SK-N-SH (cell line): ENCODE results near the gene THSD4. TPM values are rescaled to one million over a fixed set of nuclear protein-coding genes. Genes with fewer than 3 reads are reported as not detected.

Experiments used
- CTCF ChIA-PET: fragments of 300-600, 350-600 bp; formaldehyde crosslinking; extraction: SDS; loops from one replicate; lab custom pipeline; 2021; lab: Yijun Ruan, JAX
- POLR2A ChIA-PET: fragments of 350-600 bp; sonication (Branson Sonifier 250); formaldehyde crosslinking; extraction: SDS; loops from one replicate; lab custom pipeline; 2020; ENCODE audit warnings: antibody characterized with exemption, inconsistent platforms; lab: Yijun Ruan, JAX
- DNase-seq: peaks from one replicate; pipeline ENCODE4 v3.0.0; 2012
- H2AFZ ChIP-seq: fragments of 200-600 bp; sonication (generic); 2 replicates; pipeline ENCODE4 v1.8.1; 2016; ENCODE audit warnings: antibody characterized with exemption, mild to moderate bottlenecking, low read depth
- H3F3A ChIP-seq: fragments of 200-600 bp; sonication (generic); replicated peaks from 2 replicates; pipeline ENCODE3; 2016; ENCODE audit warnings: antibody characterized with exemption, mild to moderate bottlenecking; ENCODE audit not compliant: insufficient read depth
- H3K27ac ChIP-seq, 2 experiments: fragments of 200-500 bp in 1 of 2; fragments of 200-600 bp in 1 of 2; sonication (Bioruptor generic) in 1 of 2; sonication (generic), shearing (Covaris generic) in 1 of 2; 2 replicates each; pipeline versions ENCODE4 v1.5.1 to v1.6.1; 2014 to 2016; ENCODE audit warnings: low read depth in 2 of 2, inconsistent platforms in 1 of 2, low read length in 1 of 2, mild to moderate bottlenecking in 1 of 2, mixed read lengths in 1 of 2
- H3K27me3 ChIP-seq: fragments of 200-600 bp; sonication (generic), shearing (Covaris generic); 2 replicates; pipeline ENCODE4 v1.6.1; 2016; ENCODE audit warnings: mixed run types; ENCODE audit not compliant: insufficient read depth
- H3K36me3 ChIP-seq, 2 experiments: fragments of 200-500 bp in 1 of 2; fragments of 200-600 bp in 1 of 2; sonication (Bioruptor generic) in 1 of 2; sonication (generic) in 1 of 2; replicated peaks in 1 of 2; 2 replicates each; pipeline versions ENCODE3 to v1.5.1; 2014 to 2016; ENCODE audit warnings: low read length in 1 of 2, mild to moderate bottlenecking in 1 of 2; ENCODE audit not compliant: insufficient read depth in 2 of 2, control insufficient read depth in 1 of 2
- H3K4me1 ChIP-seq, 2 experiments: fragments of 200-500 bp in 1 of 2; fragments of 200-600 bp in 1 of 2; sonication (Bioruptor generic) in 1 of 2; sonication (generic), shearing (Covaris generic) in 1 of 2; 2 replicates each; pipeline versions ENCODE4 v1.5.1 to v1.6.1; 2014 to 2016; ENCODE audit warnings: low read depth in 1 of 2, low read length in 1 of 2, mixed run types in 1 of 2; ENCODE audit not compliant: insufficient read depth in 2 of 2, control insufficient read depth in 1 of 2
- H3K4me2 ChIP-seq: fragments of 200-600 bp; sonication (generic), shearing (Covaris generic); 2 replicates; pipeline ENCODE4 v1.6.1; 2017; ENCODE audit warnings: mixed run types
- H3K4me3 ChIP-seq, 2 experiments: fragments of 200-500 bp in 1 of 2; fragments of 200-600 bp in 1 of 2; sonication (Bioruptor generic) in 1 of 2; sonication (generic), shearing (Covaris generic) in 1 of 2; 2 replicates each; pipeline versions ENCODE4 v1.5.1 to v1.8.1; 2014 to 2016; ENCODE audit warnings: low read depth in 2 of 2, inconsistent platforms in 1 of 2, low read length in 1 of 2, mild to moderate bottlenecking in 1 of 2, mixed read lengths in 1 of 2, moderate library complexity in 1 of 2
- H3K79me2 ChIP-seq: fragments of 200-600 bp; sonication (generic); 2 replicates; pipeline ENCODE4 v1.8.1; 2017; ENCODE audit warnings: mild to moderate bottlenecking; ENCODE audit not compliant: insufficient read depth
- H3K9ac ChIP-seq: fragments of 200-600 bp; sonication (generic); 2 replicates; pipeline ENCODE4 v1.6.1; 2017; ENCODE audit warnings: mixed run types
- H3K9me2 ChIP-seq: fragments of 200-600 bp; sonication (generic); 2 replicates; pipeline ENCODE4 v1.6.1; 2017; ENCODE audit warnings: mixed run types
- H3K9me3 ChIP-seq: fragments of 200-600 bp; sonication (generic); 2 replicates; pipeline ENCODE4 v1.6.1; 2017; ENCODE audit warnings: mixed run types, mild to moderate bottlenecking, moderate library complexity
- H4K20me1 ChIP-seq: fragments of 200-600 bp; sonication (generic); 2 replicates; pipeline ENCODE4 v1.6.1; 2017; ENCODE audit warnings: mild to moderate bottlenecking, mixed run types; ENCODE audit not compliant: insufficient read depth
- CHD2 ChIP-seq: fragments of 150-350 bp; IDR thresholded peaks from 2 replicates; pipeline ENCODE4 v1.6.1; 2018; ENCODE audit warnings: low read length; ENCODE audit not compliant: partially characterized antibody
- CTCF ChIP-seq: fragments of 200-600 bp; sonication (generic); IDR thresholded peaks from 2 replicates; pipeline ENCODE4 v1.6.1; 2017; ENCODE audit warnings: antibody characterized with exemption, mild to moderate bottlenecking, moderate library complexity
- EP300 ChIP-seq, 2 experiments: IDR thresholded peaks; 2 replicates each; pipeline versions ENCODE4 v1.4.0 to v1.6.1; 2012; ENCODE audit warnings: borderline replicate concordance in 1 of 2, low read depth in 1 of 2, low read length in 1 of 2
- FOSL2 ChIP-seq: IDR thresholded peaks from 2 replicates; pipeline ENCODE4 v1.4.0; 2012; ENCODE audit warnings: low read depth, mild to moderate bottlenecking, moderate library complexity, borderline replicate concordance
- GABPA ChIP-seq: IDR thresholded peaks from 2 replicates; pipeline ENCODE4 v1.4.0; 2012; ENCODE audit warnings: low read depth, mild to moderate bottlenecking
- JUND ChIP-seq: IDR thresholded peaks from 2 replicates; pipeline ENCODE4 v1.4.0; 2012
- PBX3 ChIP-seq: IDR thresholded peaks from 2 replicates; pipeline ENCODE4; 2012
- POLR2AphosphoS5 ChIP-seq: IDR thresholded peaks from 2 replicates; pipeline ENCODE4 v1.6.1; 2012; ENCODE audit warnings: low read depth, low read length
- RAD21 ChIP-seq: IDR thresholded peaks from 2 replicates; pipeline ENCODE4 v1.6.1; 2012; ENCODE audit warnings: mild to moderate bottlenecking, low read length
- RCOR1 ChIP-seq: fragments of 150-350 bp; IDR thresholded peaks from 2 replicates; pipeline ENCODE4 v1.6.1; 2017; ENCODE audit warnings: antibody characterized with exemption, low read length
- RFX5 ChIP-seq: IDR thresholded peaks from 2 replicates; pipeline ENCODE4 v1.6.1; 2012; ENCODE audit warnings: mild to moderate bottlenecking, improper control_type of control experiment, low read length
- SIN3A ChIP-seq: IDR thresholded peaks from 2 replicates; pipeline ENCODE4 v1.6.1; 2012; ENCODE audit warnings: low read depth, mild to moderate bottlenecking, low read length, moderate library complexity, borderline replicate concordance
- USF1 ChIP-seq: IDR thresholded peaks from 2 replicates; pipeline ENCODE4 v1.4.0; 2012; ENCODE audit warnings: low read depth, borderline replicate concordance
- YY1 ChIP-seq: IDR thresholded peaks from 2 replicates; pipeline ENCODE4 v1.4.0; 2012; ENCODE audit warnings: low read depth, mild to moderate bottlenecking
- ZBTB33 ChIP-seq: IDR thresholded peaks from 2 replicates; pipeline ENCODE4 v1.4.0; 2012; ENCODE audit warnings: low read depth, borderline replicate concordance
- WGBS: methylation state at CpG from one replicate; pipeline ENCODE4 v1.1.6; 2017; ENCODE audit warnings: low lambda C conversion rate; 5-methylcytosine and 5-hydroxymethylcytosine counted together
- polyA plus RNA-seq, 3 experiments: library from polyadenylated mRNA; depleted of rRNA; stranded (reverse); fragments of >200 nt; gene quantifications; 2 replicates each; pipeline ENCODE4 v1.2.3, GENCODE V29; 2012
- TF ChIP-seq, protein P1 (sequence below): IDR thresholded peaks from 2 replicates; pipeline ENCODE4 v1.6.1; 2012; ENCODE audit warnings: mild to moderate bottlenecking, low read depth, low read length, moderate library complexity

The THSD4 gene
- polyA plus RNA-seq, 1 of the 3 experiments (the other 2 are of a cell fraction), result 79.1 TPM

DNA sequence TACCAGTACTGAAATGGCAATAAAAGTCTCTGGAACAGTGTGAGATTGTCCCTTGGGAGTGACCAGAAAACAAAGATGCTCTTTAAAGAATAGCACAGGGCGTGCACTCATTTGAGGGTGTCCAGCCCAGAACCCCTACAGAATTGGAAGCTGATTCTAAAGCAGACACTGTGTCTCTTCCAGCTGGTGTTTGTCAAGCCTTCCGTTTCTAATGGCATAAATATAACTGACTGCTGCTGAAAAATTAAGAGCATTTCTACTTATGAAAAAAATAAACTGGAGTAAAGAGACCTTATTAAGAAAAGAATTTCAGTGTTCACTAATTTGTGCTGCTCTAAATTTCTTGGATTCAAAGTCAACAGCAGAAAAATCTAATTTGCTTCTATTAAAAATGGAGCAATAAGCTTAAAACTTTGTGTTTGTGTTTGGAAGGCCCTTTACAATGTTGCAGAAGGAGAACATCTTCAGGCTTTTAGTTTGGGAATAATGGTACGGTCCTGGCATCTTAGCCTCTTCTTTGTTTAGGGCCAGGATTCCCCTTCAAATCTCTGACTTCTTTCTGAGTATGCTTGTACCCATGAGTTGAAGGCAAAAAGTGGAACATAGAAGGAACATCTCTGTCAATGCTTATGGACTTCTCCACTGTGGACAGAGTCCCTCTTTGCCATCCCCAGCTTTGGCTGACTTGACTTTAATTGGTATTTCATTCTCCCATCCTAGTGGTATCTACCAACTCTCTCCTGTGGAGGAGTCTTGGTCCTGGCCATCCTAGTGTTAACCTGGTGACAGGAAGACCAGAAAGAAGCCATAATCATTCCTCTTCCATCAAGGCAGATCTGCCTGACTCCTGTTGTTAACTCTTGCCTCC lies 65.9 kb downstream of the THSD4 start:
- Histone ChIP-seq H3K27ac (no peak overlapping the region), H3F3A (no peaks in the 10 kb centered on the region), H3K4me1 (no peaks in the 10 kb centered on the region), H3K9me3 (no peaks in the 10 kb centered on the region), H3K4me2 (no peak overlapping the region), H3K4me3 (no peak overlapping the region), H4K20me1 (no peaks in the 10 kb centered on the region), H3K27me3 (no peaks in the 10 kb centered on the region), H2AFZ (no peak overlapping the region), H3K36me3 (peaks cover 0 to 9% of the 10 kb centered on the region in 2 experiments), H3K79me2 (no peaks in the 10 kb centered on the region), H3K9ac (no peak overlapping the region), H3K9me2 (no peaks in the 10 kb centered on the region)
- DNase-seq, result no peak
- no peak for TF ChIP-seq YY1
- TF ChIP-seq JUND, result no peak
- no peak for TF ChIP-seq EP300 (IDR thresholded peaks at IDR 0.05; ENCODE audit: borderline replicate concordance in 1 of 2, low read depth in 1 of 2, low read length in 1 of 2)
- TF ChIP-seq CTCF, result no peak
- no peak for TF ChIP-seq FOSL2
- no peak for TF ChIP-seq SIN3A
- TF ChIP-seq USF1, result no peak
- TF ChIP-seq, protein P1, sequence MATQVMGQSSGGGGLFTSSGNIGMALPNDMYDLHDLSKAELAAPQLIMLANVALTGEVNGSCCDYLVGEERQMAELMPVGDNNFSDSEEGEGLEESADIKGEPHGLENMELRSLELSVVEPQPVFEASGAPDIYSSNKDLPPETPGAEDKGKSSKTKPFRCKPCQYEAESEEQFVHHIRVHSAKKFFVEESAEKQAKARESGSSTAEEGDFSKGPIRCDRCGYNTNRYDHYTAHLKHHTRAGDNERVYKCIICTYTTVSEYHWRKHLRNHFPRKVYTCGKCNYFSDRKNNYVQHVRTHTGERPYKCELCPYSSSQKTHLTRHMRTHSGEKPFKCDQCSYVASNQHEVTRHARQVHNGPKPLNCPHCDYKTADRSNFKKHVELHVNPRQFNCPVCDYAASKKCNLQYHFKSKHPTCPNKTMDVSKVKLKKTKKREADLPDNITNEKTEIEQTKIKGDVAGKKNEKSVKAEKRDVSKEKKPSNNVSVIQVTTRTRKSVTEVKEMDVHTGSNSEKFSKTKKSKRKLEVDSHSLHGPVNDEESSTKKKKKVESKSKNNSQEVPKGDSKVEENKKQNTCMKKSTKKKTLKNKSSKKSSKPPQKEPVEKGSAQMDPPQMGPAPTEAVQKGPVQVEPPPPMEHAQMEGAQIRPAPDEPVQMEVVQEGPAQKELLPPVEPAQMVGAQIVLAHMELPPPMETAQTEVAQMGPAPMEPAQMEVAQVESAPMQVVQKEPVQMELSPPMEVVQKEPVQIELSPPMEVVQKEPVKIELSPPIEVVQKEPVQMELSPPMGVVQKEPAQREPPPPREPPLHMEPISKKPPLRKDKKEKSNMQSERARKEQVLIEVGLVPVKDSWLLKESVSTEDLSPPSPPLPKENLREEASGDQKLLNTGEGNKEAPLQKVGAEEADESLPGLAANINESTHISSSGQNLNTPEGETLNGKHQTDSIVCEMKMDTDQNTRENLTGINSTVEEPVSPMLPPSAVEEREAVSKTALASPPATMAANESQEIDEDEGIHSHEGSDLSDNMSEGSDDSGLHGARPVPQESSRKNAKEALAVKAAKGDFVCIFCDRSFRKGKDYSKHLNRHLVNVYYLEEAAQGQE, result no peak
- ChIA-PET POLR2A (no interaction called here), CTCF (no interaction called here)
- WGBS, result 89% methylated on average over 3 of the region's 3 CpGs

DNA sequence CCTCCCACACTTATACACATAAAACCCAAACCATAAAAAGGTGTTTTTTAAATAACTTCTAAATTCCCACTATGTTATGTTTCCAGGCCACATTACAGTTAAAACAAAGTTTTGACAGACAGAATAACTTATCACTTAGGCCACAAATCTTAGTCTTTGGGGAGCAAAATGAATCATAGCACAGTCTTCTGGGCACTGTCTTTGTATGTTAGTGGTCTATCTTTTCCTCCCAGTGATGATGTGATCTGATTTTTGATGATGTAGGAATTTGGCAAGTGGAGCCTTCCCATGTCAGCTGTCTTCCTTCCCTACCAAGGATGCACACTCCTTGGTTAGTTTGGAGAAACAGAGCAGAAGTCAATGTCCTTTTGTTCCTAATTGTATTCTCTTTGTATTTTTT lies 67.3 kb downstream of the THSD4 start:
- Histone ChIP-seq H3K4me3 (no peak overlapping the region), H3K9me2 (no peaks in the 10 kb centered on the region), H3K4me2 (no peak overlapping the region), H3K36me3 (peaks cover 0 to 9% of the 10 kb centered on the region in 2 experiments), H4K20me1 (no peaks in the 10 kb centered on the region), H3K9ac (no peak overlapping the region), H3K79me2 (no peaks in the 10 kb centered on the region), H3K4me1 (no peaks in the 10 kb centered on the region), H2AFZ (no peak overlapping the region), H3K27ac (no peak overlapping the region), H3F3A (no peaks in the 10 kb centered on the region), H3K9me3 (no peaks in the 10 kb centered on the region), H3K27me3 (no peaks in the 10 kb centered on the region)
- ChIA-PET POLR2A (no interaction called here), CTCF (no interaction called here)
- DNase-seq, result no peak
- no peak for TF ChIP-seq GABPA
- TF ChIP-seq CHD2, result no peak
- no peak for TF ChIP-seq RFX5
- TF ChIP-seq POLR2AphosphoS5, result no peak
- TF ChIP-seq RCOR1, result no peak
- no peak for TF ChIP-seq PBX3
- TF ChIP-seq RAD21, result no peak
- no peak for TF ChIP-seq ZBTB33
- TF ChIP-seq FOSL2, result no peak
